HepG2 (cell line): ENCODE results near the gene ACTR6. TPM values are rescaled to one million over a fixed set of nuclear protein-coding genes. Genes with fewer than 3 reads are reported as not detected.

Source experiments
- ATM ChIP-seq: fragments of 450-650 bp; IDR thresholded peaks from 2 replicates; pipeline ENCODE4 v1.7.1; 2017; ENCODE audit warnings: mild to moderate bottlenecking, borderline replicate concordance
- ISX ChIP-seq: sonication (generic); formaldehyde crosslinking; conservative IDR thresholded peaks from 2 replicates; pipeline ENCODE4 v1.5.0; 2020; ENCODE audit warnings: missing genetic modification reagents
- KMT2A ChIP-seq: sonication (generic); formaldehyde crosslinking; IDR thresholded peaks from 2 replicates; pipeline ENCODE4 v1.4.0; 2020; ENCODE audit warnings: missing genetic modification reagents
- MYNN ChIP-seq: sonication (generic); formaldehyde crosslinking; IDR thresholded peaks from 2 replicates; pipeline ENCODE4 v1.4.0; 2020; ENCODE audit warnings: mild to moderate bottlenecking, low read depth, missing genetic modification reagents
- STAG1 ChIP-seq: sonication (generic); formaldehyde crosslinking; IDR thresholded peaks from 2 replicates; pipeline ENCODE4 v1.4.0; 2020; ENCODE audit warnings: missing genetic modification reagents
- ZBTB3 ChIP-seq: sonication (generic); formaldehyde crosslinking; IDR thresholded peaks from 2 replicates; pipeline ENCODE4 v1.4.0; 2020; ENCODE audit warnings: low read depth, mild to moderate bottlenecking, moderate library complexity, missing genetic modification reagents, borderline replicate concordance
- ZFP90 ChIP-seq: sonication (generic); formaldehyde crosslinking; IDR thresholded peaks from 2 replicates; pipeline ENCODE4 v1.8.0; 2022; ENCODE audit warnings: missing genetic modification reagents, mild to moderate bottlenecking, inconsistent platforms, borderline replicate concordance
- ZNF3 ChIP-seq: IDR thresholded peaks from 2 replicates; pipeline ENCODE4 v1.7.0; 2017; ENCODE audit warnings: inconsistent platforms
- ZNF329 ChIP-seq: sonication (generic); formaldehyde crosslinking; IDR thresholded peaks from 2 replicates; pipeline ENCODE4 v1.9.0; 2021; ENCODE audit warnings: low read depth, mild to moderate bottlenecking, missing genetic modification reagents
- ZNF501 ChIP-seq: sonication (generic); formaldehyde crosslinking; IDR thresholded peaks from 2 replicates; pipeline ENCODE4 v1.5.1; 2020; ENCODE audit warnings: mild to moderate bottlenecking, moderate library complexity, missing genetic modification reagents
- ZNF530 ChIP-seq: sonication (generic); formaldehyde crosslinking; IDR thresholded peaks from 2 replicates; pipeline ENCODE4 v1.5.0; 2020; ENCODE audit warnings: low read depth, mild to moderate bottlenecking, missing genetic modification reagents
- ZNF615 ChIP-seq: sonication (generic); formaldehyde crosslinking; IDR thresholded peaks from 2 replicates; pipeline ENCODE4 v1.5.0; 2020; ENCODE audit warnings: mild to moderate bottlenecking, missing genetic modification reagents, borderline replicate concordance
- ZNF850 ChIP-seq: sonication (generic); formaldehyde crosslinking; conservative IDR thresholded peaks from 2 replicates; pipeline ENCODE4 v1.9.0; 2021; ENCODE audit warnings: mild to moderate bottlenecking, missing genetic modification reagents
- polyA plus RNA-seq, 8 experiments: library from polyadenylated mRNA; depleted of rRNA in 3 of 8; stranded (reverse) in 7 of 8; unstranded in 1 of 8; fragments of >200 nt; fragmentation: Illumina TruSeq in 4 of 8; extraction: Trizol in 4 of 8; gene quantifications; 2 replicates each; pipeline versions ENCODE4 v1.2.1 to v1.2.3, GENCODE V29; 2011 to 2016; ENCODE audit warnings: low read depth in 4 of 8, missing spikeins in 1 of 8, mixed read lengths in 1 of 8; ENCODE audit not compliant: insufficient read depth in 1 of 8
- total RNA-seq, 5 experiments: library from RNA; depleted of rRNA; stranded (reverse); fragments of >200 nt; fragmentation: Illumina TruSeq; extraction: Trizol; gene quantifications; 2 replicates each; pipeline ENCODE4 v1.2.3, GENCODE V29; 2016; ENCODE audit warnings: low read depth in 1 of 5
- TF ChIP-seq, protein P1 (sequence below): sonication (generic); formaldehyde crosslinking; IDR thresholded peaks from 2 replicates; pipeline ENCODE4 v1.4.0; 2020; ENCODE audit warnings: mild to moderate bottlenecking, missing genetic modification reagents
- TF ChIP-seq, protein P2 (sequence below): IDR thresholded peaks from 2 replicates; pipeline ENCODE4 v1.6.1; 2012; ENCODE audit warnings: inconsistent platforms
- TF ChIP-seq, protein P3 (sequence below): IDR thresholded peaks from 2 replicates; pipeline ENCODE4 v1.6.1; 2016; ENCODE audit warnings: low read depth, control low read depth
- TF ChIP-seq, protein P4 (sequence below): sonication (generic); formaldehyde crosslinking; IDR thresholded peaks from 2 replicates; pipeline ENCODE4 v1.9.0; 2021; ENCODE audit warnings: mild to moderate bottlenecking, missing genetic modification reagents
- TF ChIP-seq, protein P5 (sequence below): sonication (generic); formaldehyde crosslinking; IDR thresholded peaks from 2 replicates; pipeline ENCODE4 v1.5.0; 2020; ENCODE audit warnings: missing genetic modification reagents

The ACTR6 gene
- total and polyA plus RNA-seq, 2 of the 13 experiments (the other 11 are each of a cell fraction or from before 2014, with no cell fraction given): 12.9 to 22.4 TPM

DNA sequence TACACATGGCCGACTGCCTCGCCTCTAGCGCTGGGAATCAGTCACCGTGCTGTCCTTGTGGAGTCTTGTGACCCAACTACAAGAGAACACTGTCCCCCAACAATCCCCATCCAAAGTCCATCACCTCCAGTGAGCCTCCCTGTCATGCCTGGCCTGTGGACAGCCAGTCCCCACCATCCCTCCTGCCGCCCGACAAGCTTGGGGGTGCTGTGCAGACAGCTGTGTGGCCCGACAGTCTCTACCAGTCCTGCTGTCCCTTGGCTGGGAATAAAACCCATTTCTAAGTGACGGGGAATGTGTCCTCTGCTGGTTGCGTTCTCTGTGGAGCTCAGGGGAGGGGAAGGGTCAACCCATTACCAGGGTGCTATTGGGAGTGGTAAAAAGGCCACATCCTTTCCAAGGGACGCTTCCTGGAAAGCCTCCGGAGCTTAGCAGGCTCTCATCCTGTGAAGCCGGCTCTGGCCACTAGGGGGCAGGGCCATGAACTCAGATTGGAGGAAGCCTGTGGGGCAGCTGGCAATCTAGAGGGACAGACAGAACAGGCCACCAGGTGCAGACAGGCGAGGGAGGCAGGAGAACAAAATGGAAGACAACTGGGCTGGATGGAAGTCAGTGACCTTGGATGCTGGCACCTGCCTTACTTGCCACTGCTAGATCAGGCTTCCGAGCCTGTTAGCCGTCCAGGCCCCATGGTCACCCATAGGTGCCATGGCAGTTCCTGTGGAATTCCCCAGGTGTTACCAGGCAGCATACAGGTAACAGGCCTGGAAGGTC, 46.0 kb upstream of the ACTR6 start (continued):
- TF ChIP-seq ZNF530 (CRISPR knock-in tag): no peak
- no peak for TF ChIP-seq ZFP90
- no peak for TF ChIP-seq ZNF3 (CRISPR knock-in tag)
- no peak for TF ChIP-seq ZNF329 (CRISPR knock-in tag)
- TF ChIP-seq ISX: no peak
- TF ChIP-seq ATM: no peak
- TF ChIP-seq KMT2A: no peak
- TF ChIP-seq STAG1 (CRISPR knock-in tag): peak; percentile 54
- TF ChIP-seq, protein P1, sequence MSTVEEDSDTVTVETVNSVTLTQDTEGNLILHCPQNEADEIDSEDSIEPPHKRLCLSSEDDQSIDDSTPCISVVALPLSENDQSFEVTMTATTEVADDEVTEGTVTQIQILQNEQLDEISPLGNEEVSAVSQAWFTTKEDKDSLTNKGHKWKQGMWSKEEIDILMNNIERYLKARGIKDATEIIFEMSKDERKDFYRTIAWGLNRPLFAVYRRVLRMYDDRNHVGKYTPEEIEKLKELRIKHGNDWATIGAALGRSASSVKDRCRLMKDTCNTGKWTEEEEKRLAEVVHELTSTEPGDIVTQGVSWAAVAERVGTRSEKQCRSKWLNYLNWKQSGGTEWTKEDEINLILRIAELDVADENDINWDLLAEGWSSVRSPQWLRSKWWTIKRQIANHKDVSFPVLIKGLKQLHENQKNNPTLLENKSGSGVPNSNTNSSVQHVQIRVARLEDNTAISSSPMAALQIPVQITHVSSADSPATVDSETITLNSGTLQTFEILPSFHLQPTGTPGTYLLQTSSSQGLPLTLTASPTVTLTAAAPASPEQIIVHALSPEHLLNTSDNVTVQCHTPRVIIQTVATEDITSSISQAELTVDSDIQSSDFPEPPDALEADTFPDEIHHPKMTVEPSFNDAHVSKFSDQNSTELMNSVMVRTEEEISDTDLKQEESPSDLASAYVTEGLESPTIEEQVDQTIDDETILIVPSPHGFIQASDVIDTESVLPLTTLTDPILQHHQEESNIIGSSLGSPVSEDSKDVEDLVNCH (CRISPR knock-in tag): no peak
- peak; percentile 37; the same call in 1 of the 2 replicates for TF ChIP-seq ZNF501 (CRISPR knock-in tag)
- TF ChIP-seq, protein P2, sequence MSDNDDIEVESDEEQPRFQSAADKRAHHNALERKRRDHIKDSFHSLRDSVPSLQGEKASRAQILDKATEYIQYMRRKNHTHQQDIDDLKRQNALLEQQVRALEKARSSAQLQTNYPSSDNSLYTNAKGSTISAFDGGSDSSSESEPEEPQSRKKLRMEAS: 0 out of 2 replicates have a peak, but pooled peaks have one; percentile 22
- TF ChIP-seq, protein P3, sequence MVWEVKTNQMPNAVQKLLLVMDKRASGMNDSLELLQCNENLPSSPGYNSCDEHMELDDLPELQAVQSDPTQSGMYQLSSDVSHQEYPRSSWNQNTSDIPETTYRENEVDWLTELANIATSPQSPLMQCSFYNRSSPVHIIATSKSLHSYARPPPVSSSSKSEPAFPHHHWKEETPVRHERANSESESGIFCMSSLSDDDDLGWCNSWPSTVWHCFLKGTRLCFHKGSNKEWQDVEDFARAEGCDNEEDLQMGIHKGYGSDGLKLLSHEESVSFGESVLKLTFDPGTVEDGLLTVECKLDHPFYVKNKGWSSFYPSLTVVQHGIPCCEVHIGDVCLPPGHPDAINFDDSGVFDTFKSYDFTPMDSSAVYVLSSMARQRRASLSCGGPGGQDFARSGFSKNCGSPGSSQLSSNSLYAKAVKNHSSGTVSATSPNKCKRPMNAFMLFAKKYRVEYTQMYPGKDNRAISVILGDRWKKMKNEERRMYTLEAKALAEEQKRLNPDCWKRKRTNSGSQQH (CRISPR knock-in tag): no peak
- TF ChIP-seq, protein P4, sequence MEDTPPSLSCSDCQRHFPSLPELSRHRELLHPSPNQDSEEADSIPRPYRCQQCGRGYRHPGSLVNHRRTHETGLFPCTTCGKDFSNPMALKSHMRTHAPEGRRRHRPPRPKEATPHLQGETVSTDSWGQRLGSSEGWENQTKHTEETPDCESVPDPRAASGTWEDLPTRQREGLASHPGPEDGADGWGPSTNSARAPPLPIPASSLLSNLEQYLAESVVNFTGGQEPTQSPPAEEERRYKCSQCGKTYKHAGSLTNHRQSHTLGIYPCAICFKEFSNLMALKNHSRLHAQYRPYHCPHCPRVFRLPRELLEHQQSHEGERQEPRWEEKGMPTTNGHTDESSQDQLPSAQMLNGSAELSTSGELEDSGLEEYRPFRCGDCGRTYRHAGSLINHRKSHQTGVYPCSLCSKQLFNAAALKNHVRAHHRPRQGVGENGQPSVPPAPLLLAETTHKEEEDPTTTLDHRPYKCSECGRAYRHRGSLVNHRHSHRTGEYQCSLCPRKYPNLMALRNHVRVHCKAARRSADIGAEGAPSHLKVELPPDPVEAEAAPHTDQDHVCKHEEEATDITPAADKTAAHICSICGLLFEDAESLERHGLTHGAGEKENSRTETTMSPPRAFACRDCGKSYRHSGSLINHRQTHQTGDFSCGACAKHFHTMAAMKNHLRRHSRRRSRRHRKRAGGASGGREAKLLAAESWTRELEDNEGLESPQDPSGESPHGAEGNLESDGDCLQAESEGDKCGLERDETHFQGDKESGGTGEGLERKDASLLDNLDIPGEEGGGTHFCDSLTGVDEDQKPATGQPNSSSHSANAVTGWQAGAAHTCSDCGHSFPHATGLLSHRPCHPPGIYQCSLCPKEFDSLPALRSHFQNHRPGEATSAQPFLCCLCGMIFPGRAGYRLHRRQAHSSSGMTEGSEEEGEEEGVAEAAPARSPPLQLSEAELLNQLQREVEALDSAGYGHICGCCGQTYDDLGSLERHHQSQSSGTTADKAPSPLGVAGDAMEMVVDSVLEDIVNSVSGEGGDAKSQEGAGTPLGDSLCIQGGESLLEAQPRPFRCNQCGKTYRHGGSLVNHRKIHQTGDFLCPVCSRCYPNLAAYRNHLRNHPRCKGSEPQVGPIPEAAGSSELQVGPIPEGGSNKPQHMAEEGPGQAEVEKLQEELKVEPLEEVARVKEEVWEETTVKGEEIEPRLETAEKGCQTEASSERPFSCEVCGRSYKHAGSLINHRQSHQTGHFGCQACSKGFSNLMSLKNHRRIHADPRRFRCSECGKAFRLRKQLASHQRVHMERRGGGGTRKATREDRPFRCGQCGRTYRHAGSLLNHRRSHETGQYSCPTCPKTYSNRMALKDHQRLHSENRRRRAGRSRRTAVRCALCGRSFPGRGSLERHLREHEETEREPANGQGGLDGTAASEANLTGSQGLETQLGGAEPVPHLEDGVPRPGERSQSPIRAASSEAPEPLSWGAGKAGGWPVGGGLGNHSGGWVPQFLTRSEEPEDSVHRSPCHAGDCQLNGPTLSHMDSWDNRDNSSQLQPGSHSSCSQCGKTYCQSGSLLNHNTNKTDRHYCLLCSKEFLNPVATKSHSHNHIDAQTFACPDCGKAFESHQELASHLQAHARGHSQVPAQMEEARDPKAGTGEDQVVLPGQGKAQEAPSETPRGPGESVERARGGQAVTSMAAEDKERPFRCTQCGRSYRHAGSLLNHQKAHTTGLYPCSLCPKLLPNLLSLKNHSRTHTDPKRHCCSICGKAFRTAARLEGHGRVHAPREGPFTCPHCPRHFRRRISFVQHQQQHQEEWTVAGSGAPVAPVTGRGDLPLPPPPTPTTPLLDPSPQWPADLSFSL (CRISPR knock-in tag): no peak
- TF ChIP-seq MYNN (CRISPR knock-in tag): no peak
- no peak for TF ChIP-seq ZNF850
- TF ChIP-seq, protein P5, sequence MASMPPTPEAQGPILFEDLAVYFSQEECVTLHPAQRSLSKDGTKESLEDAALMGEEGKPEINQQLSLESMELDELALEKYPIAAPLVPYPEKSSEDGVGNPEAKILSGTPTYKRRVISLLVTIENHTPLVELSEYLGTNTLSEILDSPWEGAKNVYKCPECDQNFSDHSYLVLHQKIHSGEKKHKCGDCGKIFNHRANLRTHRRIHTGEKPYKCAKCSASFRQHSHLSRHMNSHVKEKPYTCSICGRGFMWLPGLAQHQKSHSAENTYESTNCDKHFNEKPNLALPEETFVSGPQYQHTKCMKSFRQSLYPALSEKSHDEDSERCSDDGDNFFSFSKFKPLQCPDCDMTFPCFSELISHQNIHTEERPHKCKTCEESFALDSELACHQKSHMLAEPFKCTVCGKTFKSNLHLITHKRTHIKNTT (CRISPR knock-in tag): no peak
- no peak for TF ChIP-seq ZBTB3 (CRISPR knock-in tag)
- TF ChIP-seq ZNF615 (CRISPR knock-in tag): no peak
